ENCODE results near the gene AGBL4.

The AGBL4 gene

DNA sequence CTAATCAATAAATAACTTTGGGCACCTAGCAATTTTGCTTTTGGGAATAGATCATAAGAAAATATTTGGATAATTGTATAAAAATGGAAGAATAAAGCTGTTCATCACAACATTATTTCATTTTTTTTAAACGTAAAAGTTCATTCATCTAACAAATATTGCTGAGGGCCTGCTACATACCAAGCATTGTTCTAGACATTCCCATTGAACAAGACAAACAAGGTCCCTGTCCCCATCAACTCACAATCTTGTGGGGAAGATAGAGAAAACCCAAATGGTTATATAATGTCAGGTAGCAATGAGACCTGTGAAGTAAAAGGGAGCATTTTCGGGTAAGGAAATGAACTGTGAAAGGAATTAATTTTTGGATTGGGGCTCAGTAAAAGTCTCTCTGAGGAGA lies 1193.0 kb downstream of the AGBL4 start:
- no peak for DNase-seq (ENCODE audit: low read depth)

DNA sequence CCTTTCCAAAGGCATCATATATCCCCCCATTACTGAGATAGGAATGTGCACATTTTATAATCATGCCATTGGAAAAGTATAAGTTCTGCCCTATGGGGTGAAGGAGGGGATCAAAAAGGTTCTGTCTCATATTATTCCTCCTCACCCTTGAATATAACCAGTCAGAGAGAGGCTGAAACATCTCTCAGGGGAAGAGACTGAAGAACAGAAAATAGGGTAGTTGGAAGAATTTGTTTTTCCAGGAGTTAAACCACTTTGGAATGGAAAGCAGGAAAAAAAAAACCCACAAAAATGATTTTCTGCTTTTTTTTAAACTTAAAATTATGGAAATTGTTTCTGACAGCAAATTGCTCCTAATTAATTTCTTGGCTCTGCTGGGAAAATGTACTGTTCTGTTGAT lies 1194.3 kb downstream of the AGBL4 start:
- no peak for DNase-seq (ENCODE audit: low read depth)

DNA sequence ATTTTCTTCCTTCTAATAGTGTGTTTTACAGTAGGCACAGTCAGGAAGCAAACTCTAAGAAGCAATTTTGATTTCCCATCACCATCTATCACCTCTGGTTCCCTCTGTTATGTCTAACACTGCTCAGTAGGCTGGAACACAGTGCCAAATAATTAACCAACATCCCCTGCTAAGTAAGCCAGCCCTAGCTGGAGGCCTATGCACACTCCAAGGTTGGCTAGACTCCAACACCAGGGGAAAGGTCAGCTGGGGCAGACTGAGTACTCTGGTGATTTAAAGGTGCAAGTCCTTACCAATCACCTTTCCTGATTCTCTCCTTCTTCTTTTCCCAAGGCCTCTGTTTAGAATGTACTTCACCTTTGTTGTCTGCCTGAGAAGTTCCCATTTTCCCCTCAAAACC lies 1200.6 kb downstream of the AGBL4 start:
- no peak for DNase-seq (ENCODE audit: low read depth)

DNA sequence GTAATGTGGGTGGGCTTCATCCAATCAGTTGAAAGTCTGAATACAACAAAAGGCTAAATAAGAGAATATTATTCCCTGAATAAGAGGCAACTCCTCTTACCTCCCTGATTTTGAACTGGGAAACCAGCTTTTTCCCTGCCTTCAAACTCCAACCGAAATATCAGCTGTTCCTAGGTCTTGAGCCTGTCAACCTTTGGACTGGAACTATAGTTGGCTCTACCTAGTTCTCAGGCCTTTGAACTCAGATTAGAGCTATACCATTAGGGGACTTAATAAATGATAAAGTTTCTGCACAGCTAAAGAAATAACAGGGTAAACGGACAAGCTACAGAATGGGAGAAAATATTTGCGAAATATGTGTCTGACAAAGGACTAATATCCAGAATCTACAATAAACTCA lies 1203.3 kb downstream of the AGBL4 start:
- no peak for DNase-seq (ENCODE audit: low read depth)

DNA sequence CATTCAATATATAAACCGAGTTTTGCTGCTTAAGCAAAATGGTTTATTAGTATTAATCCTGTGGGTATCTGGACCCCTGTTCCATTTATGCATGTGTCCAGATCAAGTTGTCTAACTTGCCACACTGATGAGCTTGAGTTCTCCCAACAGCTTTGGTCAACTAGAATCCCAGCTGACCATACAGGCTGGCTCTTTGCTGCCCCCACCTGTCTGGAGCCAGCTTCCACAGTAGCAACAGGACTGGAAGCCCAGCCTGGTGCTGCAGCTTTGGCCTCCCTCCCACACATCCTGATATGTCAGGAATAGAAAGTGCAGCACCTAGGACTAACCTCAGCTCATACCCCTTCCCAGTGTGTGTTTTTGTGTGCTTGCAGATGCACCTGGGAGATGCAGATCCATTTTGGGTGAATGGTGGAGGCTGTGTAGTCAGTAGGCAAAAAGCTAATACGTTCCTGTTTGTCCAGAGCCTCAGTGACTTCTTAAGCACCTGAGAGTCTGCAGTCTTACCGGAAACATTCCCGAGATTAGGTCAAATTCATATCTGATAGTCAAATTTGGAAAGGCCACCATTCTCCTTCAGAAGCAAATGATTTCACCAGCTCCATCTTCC lies 1206.1 kb downstream of the AGBL4 start:
- DNase-seq (ENCODE audit: low read depth) = peak; percentile 22

DNA sequence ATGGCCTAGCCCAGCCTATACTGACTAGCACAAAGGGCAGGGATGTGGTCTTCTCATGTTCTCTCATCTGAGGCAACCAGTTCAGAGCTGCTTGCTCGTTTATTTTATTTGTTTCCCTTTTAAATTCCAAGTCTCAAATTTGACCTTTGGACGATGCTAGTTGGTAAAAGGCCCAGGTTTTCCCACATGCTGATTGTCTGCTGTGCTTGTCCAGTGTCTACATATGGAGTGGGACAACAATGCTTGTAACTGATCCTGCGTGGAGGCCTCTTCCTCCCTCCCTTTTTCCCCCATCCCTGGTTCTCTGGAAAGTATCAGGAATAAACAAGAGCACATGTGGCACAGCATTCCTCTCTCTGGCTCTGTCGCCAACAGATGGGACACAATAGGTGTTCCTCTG lies 1213.0 kb downstream of the AGBL4 start:
- DNase-seq (ENCODE audit: low read depth) = no peak

DNA sequence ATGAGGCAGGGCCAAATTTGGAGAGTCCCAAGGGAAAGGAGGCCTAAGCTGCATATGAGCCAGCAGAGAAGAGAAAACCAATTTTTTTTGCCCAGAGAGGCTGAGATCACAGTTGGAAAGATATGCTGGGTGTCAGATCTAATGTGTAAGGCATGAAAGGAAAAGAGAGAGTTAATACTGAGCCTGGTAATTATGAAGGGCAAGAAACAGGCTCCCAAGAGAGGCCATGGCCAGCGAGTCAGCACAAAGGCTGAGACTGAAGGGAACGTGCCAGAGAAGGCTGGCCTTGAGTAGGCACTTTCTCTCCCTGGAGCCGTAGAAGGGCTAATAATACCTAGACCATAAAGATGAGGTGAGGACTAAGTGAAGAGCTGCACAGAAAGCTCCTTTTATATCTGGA lies 1215.3 kb downstream of the AGBL4 start:
- no peak for DNase-seq (ENCODE audit: low read depth)

DNA sequence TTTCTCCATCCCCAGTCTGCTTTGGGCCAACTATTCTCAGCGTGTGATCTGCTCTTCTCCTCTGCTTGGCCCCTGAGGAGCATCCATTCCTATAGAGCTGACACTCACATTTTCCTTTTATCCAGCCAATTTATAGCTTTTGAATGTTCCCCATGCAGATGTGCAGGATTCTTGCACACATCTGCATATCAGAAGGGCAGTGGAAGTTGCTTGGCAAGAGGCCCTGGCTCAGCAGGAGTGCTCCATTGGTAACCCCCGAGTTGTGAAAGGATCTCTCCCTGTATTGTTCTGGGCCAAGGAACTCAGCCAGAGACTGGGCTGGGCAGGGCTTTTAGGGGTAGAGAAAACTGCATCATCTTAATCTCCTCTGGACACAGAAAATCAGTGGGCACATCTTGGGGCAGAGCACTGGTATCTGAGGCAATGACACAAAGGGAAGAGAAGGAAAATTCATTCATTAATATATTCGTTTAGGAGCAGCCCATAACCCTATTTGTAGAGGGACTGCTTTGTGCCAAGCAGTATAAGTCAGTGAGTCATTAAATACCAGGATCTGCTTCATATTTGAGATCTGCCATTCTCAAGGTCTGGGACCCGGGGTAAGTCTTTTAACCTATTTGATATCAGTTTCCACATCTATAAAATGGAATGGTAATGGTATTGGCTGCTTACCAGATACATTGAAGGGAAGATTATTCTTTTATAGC lies 1216.0 kb downstream of the AGBL4 start:
- DNase-seq (ENCODE audit: low read depth) = no peak

DNA sequence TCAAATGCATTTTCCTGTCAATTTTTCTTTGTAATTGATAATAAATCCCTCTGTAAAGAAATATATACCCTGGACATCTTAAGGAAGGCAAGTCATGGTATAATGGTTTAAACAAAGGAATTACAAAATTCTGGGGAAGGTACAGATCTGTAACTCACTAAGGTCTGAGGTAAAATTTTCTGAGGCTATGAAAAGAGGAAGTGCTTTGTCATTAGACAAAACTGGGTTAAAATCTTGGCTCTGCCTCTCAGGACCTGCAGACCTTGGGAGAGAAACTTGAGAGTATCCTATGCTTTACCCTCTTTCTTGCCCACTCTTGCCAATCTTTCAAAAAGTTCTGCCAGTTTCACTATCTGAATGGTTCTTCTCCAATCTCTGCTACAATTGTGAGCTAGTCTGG lies 1220.3 kb downstream of the AGBL4 start:
- no peak for DNase-seq (ENCODE audit: low read depth)

DNA sequence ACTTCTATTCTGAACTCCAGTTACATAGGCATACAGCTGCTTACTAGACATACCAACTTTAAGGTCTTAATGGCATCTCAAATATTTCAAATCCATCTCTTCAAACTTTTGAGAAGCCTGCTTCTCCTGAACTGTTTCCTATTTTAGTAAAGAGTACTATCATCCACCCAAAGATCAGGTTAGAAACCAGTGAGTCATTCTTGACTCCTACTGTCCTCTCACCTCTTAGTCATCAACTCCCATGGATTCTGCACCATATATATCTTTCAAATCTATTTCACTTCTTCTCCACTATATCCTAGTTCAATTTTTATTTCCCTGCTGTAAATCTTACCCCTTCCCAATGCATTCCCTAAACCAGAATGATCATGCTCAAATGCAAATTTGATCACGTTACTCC lies 1228.9 kb downstream of the AGBL4 start:
- DNase-seq (ENCODE audit: low read depth) = no peak

DNA sequence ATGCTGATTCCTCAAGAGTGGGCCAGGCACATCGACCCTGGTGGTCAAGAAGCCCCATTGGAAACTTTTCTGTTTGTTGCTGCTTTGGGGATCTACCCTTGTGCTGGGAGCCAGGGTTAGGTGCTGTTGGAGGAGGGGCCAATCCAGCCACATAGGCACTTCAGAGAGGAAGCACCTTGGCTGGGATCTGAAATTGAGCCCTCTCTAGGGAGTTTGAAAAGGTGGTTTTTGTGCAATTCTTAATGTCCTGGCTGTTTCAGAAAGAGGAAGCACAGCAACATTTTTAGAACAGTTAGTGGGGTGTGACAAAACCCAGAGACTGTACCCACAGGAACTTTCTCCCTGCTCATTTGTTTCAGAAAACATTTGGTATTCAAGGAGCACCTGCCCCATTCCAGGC lies 1229.9 kb downstream of the AGBL4 start:
- DNase-seq (ENCODE audit: low read depth) = no peak

DNA sequence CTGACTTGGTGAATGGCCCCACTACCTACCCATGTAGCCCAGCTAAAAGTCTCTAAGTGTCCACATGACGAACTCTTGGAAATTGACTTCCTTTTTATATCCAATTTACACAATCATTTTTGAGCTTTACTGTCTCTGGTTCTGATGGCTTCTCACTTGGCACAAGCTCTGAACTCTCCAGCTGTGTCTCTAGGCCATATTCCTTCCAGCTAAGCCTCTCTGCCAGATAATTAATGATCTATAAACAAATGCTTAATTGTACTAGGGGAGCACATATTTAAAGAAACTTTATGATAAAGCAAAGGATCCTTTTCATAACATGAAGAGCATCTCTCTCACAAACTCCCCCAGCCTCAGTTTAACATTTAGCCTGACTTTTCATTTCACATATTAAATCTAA lies 1230.8 kb downstream of the AGBL4 start:
- no peak for DNase-seq (ENCODE audit: low read depth)

DNA sequence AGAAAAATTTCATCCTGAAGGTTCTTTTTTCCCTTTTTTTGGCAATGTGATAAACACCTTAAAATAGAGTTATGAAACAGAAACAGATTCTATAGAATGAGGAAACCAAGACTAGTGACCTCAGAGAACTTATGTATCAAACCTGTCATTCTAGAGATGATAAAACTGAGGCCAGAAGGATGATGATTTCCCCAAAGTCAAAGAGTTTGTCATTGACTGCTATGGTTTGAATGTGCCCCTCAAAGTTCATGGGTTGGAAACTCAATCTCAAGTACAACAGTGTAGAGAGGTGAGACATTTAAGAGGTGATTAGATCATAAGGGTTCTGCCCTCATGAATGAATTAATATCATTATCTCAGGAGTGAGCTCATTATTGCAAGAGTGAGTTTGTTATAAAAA lies 1233.4 kb downstream of the AGBL4 start:
- DNase-seq (ENCODE audit: low read depth) = no peak

DNA sequence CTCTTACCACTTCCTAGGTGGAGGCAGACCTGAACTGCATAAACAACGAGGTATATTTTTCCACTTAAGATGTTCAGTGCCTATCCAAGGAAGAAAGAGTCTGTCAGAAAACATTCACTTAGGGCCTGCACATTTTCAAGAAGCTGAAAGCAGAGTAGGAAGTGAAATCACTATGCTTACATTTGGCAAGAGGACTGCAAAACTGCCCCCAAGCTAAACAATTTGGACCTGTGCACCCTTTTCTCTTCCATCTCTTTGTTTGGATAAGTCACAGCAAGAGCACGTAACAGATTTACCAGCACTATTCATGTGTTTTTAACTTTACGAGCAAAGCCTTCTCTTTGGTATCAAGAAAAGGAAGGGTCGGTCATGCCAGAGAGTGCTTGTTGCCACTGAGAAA lies 1233.9 kb downstream of the AGBL4 start:
- no peak for DNase-seq (ENCODE audit: low read depth)

DNA sequence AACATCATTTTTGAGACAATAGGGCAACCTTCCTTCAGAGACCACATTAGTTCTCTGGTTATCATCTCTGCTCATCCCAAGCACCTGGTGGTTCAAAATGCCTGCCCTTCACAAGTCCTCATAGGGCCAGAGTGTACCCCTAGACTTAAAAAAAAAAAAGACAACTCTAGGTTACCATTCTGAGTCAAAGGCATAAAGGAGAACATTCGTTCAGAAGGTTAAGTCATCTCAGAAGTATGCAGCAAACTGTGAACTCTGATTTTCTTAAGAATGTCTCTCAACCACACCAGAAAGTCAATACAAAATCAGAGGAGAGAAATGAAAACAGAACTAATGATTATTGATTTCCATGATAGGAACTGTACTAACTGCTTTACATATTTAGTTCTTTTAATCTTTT lies 1237.9 kb downstream of the AGBL4 start:
- no peak for DNase-seq (ENCODE audit: low read depth)

DNA sequence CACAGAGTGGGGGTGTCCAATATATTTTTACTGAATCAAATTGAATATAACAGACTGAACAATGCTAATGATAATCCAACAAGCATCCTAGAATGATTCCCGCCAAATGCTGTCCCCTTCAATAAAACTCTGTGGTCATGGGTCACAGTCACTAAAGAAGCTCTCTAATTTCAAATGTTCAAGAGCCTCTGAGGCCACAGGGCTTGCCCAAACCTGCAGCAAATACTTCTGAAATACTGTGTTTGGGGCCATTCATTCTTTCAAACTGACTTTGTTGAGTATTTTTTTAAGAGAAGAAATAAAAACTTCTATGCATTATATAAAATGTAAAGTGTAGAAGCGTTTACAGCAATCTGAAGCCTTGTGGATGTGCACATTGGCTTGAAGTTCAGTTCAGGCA lies 1239.5 kb downstream of the AGBL4 start:
- no peak for DNase-seq (ENCODE audit: low read depth)

DNA sequence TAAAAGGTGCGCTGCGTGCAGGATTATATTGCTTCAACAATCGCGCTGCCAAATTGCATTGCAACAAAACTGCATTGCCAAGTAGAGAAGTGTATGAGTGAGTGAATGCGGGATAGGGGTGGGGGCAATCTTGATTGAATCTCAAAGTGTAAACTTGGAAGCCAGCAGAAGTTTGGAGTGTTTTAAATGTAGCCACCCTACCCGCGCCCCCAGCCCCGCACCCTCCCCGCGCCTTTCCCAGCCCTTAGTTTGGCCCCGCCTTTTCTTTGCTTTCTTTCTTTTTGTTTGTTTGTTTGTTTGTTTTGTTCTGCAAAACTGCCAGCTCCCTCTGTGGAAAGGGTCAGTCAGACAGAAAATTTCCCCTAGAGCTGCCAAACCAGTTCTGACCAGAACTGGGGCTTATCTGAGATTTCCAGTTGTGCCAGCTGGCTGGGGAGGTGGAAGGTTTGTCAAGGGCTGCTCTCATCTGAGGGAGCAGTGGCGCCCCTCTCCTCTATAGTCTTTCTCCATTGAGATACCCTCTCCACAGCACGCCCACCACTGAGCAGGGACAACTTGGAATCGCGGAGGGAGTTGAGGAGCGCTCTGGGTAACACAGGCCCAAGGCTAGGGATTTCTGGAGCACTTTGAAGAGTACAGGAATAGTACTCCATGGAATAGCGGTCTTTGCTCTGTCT lies 1246.4 kb downstream of the AGBL4 start:
- no peak for DNase-seq (ENCODE audit: low read depth)

DNA sequence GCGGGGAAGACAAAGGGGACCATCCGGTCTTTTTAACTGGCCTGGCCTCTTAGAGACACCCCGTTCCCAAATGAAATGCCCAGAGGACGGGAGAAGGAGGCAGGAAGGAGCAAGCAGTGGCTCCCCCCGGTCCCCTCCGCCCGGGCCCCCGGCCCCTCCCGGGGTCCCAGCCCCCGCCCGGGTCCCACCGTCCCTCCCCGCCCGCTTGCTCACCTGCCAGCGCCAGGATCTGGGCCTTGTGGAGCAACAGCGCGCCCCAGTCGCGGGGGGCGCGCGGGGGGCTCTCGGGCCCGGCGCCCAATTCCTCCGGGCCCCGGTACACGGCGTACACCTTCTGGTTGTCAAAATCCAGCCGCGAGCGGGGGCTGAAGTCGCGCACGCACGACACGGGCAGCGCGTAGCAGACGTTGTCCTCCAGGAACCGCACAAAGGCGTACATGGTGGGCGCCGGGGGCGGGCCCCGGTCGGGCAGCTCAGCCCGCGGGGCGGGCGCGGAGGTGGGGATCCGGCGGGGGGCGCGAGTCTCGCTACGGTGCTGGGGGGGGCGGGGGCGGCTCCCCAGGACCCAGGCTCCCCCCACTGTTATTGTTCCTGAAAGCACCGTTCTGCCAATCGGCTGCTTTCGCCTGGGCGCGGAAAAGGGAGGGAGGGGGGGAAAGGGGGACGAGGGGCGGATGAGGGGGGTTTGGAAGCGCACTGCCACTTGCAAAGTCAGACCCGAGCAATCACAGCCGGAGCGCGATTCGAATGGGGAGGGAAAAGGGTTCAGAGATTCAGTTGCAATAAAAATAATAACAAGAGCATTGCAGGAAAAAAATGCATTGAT lies 1247.1 kb downstream of the AGBL4 start, which contains the start of gene BEND5:
TSS of gene BEND5 (minus strand) at position 499 of the 826 bp plus-strand sequence. CDS start at position 439, 60 bp downstream.
- DNase-seq (ENCODE audit: low read depth) = no peak

DNA sequence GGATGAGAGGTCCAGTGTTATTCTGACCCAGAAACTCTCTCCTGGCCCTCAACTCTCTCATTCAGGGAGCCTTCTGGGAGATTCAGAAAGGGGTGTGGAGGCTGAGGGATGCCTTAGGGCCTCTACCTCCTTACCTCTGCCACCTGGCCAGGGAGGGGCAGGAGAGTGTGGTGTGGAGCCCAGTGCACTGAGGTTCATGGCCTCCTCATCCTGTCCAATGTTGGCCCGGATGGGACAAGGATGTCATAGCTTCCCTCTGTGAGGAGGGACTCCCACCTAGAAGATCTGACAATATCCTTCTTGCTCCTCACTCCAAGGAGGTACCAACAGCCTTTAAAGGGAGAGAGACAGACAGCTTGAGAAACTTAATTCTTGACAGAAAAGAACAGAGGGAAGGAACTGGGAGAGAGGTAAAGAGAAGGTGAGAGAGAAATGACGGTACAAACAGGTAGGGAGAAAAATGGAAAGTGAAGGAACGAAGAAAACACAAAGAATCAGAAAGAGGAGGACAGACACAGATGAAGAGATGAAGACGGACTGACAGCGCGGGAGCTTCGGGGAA lies 1247.8 kb downstream of the AGBL4 start:
- DNase-seq (ENCODE audit: low read depth) = no peak

DNA sequence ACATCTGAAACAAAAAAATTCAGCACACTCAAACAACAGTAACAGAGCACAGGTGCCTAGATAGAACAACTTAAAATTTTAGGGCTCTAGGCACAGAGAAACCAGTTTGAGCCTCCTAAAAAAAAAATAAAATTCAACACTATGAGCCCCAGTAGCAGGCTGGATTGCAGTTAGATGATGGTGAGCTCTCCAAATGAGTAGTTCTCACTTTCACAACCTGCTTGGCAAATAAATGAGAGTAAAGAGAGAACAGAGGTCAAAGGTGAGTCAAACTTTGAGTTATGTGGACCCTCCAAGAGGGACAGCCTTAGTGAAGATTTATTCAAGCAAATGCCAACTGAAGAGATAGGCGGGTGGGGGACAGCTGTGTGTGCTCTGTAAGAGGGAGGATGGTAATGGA lies 1250.6 kb downstream of the AGBL4 start:
- DNase-seq (ENCODE audit: low read depth) = no peak

DNA sequence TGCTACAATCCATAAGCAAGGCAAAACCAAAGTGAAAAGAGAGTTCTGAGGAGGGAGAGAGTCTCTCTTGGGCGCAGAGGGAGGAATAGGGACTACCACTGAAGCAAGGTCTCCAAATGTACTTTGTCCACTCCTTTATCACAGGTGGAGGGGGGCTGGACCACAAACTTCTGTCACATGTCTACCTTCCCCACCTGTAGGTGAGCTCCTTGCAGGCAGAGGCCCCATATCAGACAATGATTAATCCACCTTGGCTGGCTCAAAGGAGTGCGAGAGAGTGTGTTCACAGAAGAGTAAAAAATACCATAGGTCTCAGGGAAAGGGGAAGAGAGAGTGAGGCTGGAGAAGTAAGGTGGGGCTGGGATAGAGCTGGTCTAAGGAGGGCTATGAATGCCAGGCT lies 1251.5 kb downstream of the AGBL4 start:
- DNase-seq (ENCODE audit: low read depth) = no peak

DNA sequence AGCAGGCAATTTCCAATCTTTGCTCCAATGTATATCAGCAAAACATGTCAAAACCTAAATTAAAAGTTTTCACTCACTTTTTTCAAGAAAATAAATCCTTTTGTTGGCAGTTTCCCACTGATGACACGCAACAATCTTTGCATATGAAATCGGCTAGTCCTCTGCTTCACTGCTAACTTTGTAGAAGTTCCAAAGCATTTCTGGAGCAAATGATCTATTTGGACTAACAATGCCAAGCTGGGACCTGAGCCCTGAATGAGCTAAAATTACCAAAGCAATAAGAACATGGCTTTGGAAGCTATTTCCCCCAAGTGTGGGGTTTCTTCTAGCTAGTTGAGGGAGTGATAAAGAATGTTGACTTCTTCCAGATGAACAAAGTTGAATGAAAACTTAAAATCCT lies 1252.2 kb downstream of the AGBL4 start:
- DNase-seq (ENCODE audit: low read depth) = no peak
